ENCODE results near the gene DYNC2I2.
"Not testable (repeated sequence)": the region's sequence is repeated elsewhere in the genome, so short reads cannot be mapped to it uniquely, and the experiment has no call there.

DYNC2I2 gene
- 2.0 to 12.8 (median 11.2) reads per million in 9 experiments for total RNA-seq

GRCh38 chr9:128656416-128657343 is at the start of gene DYNC2I2:
Gene DYNC2I2, minus strand, starts transcription at chr9:128656847. Its CDS starts 121 bp downstream, at chr9:128656726.
- peak; percentile 94 to 95 (median 95) for DNase-seq
- ATAC-seq (replicated peaks), result peak; percentile 96
- peak within 1 kb of the TSS; percentile 97 to 98 for H3K27ac Mint-ChIP-seq
- peak within 1 kb of the TSS; percentile 88 to 89 for H3K4me3 Mint-ChIP-seq
- H3K36me3 Mint-ChIP-seq (ENCODE audit: insufficient read depth), result peaks cover 18% of the 10 kb centered on the region
- no peaks in the 10 kb centered on the region for H3K9me3 Mint-ChIP-seq
- H3K4me1 Mint-ChIP-seq (ENCODE audit: low read depth in 2 of 2), result peaks cover 3 to 5% of the 10 kb centered on the region in 2 donors
- no peaks in the 10 kb centered on the region for H3K27me3 Mint-ChIP-seq

GRCh38 chr9:128706045-128706444 is 49.4 kb upstream of the DYNC2I2 start:
- Mint-ChIP-seq H3K4me1 (ENCODE audit: low read depth in 2 of 2) (peaks cover 12 to 15% of the 10 kb centered on the region in 2 donors), H3K9me3 (no peaks in the 10 kb centered on the region), H3K4me3 (no peak overlapping the region), H3K36me3 (ENCODE audit: insufficient read depth) (peaks cover 4% of the 10 kb centered on the region), H3K27me3 (no peaks in the 10 kb centered on the region), H3K27ac (no peak overlapping the region)
- ATAC-seq (replicated peaks) (no peak), DNase-seq (no peak)

GRCh38 chr9:128705051-128705965 is 48.7 kb upstream of the DYNC2I2 start:
- Mint-ChIP-seq H3K4me3 (no peak overlapping the region), H3K9me3 (no peaks in the 10 kb centered on the region), H3K36me3 (ENCODE audit: insufficient read depth) (peaks cover 4% of the 10 kb centered on the region), H3K27ac (no peak overlapping the region), H3K27me3 (no peaks in the 10 kb centered on the region), H3K4me1 (ENCODE audit: low read depth in 2 of 2) (peaks cover 12 to 16% of the 10 kb centered on the region in 2 donors)
- DNase-seq (no peak), ATAC-seq (replicated peaks) (no peak)

- Mint-ChIP-seq H3K4me3 (peak overlapping the region; percentile 25 to 81), H3K27me3 (no peaks in the 10 kb centered on the region), H3K4me1 (ENCODE audit: low read depth in 2 of 2) (peaks cover 12 to 16% of the 10 kb centered on the region in 2 donors), H3K27ac (peak overlapping the region in 1 of 2 donors; percentile 22), H3K9me3 (no peaks in the 10 kb centered on the region), H3K36me3 (ENCODE audit: insufficient read depth) (peaks cover 7% of the 10 kb centered on the region)
- ATAC-seq (replicated peaks), result no peak
- no peak for DNase-seq
Observed at GRCh38 chr9:128704356-128704670, 47.7 kb upstream of the DYNC2I2 start.

GRCh38 chr9:128703616-128704355 is 47.1 kb upstream of the DYNC2I2 start:
- Mint-ChIP-seq H3K27me3 (no peaks in the 10 kb centered on the region), H3K27ac (peak overlapping the region; percentile 22 to 79), H3K36me3 (ENCODE audit: insufficient read depth) (peaks cover 7% of the 10 kb centered on the region), H3K4me3 (peak overlapping the region; percentile 81 to 89), H3K4me1 (ENCODE audit: low read depth in 2 of 2) (peaks cover 12 to 16% of the 10 kb centered on the region in 2 donors), H3K9me3 (no peaks in the 10 kb centered on the region)
- DNase-seq (no peak), ATAC-seq (replicated peaks) (no peak)

- Mint-ChIP-seq H3K27ac (peak overlapping the region; percentile 22 to 79), H3K4me1 (ENCODE audit: low read depth in 2 of 2) (peaks cover 12 to 16% of the 10 kb centered on the region in 2 donors), H3K9me3 (no peaks in the 10 kb centered on the region), H3K36me3 (ENCODE audit: insufficient read depth) (peaks cover 7% of the 10 kb centered on the region), H3K4me3 (peak overlapping the region; percentile 81 to 89), H3K27me3 (no peaks in the 10 kb centered on the region)
- DNase-seq (no peak), ATAC-seq (replicated peaks) (peak; percentile 37)
Observed at GRCh38 chr9:128702949-128703615, 46.4 kb upstream of the DYNC2I2 start.

GRCh38 chr9:128702445-128702948 is 45.9 kb upstream of the DYNC2I2 start, which contains the start of gene PKN3:
Gene PKN3, plus strand, starts transcription at chr9:128702503. Its CDS starts 413 bp downstream, at chr9:128702916.
- peaks cover 7% of the 10 kb centered on the region for H3K36me3 Mint-ChIP-seq (ENCODE audit: insufficient read depth)
- ATAC-seq (replicated peaks) (peak; percentile 92), DNase-seq (peak; percentile 85 to 88 (median 86))
- no peaks in the 10 kb centered on the region for H3K27me3 Mint-ChIP-seq
- H3K9me3 Mint-ChIP-seq, result no peaks in the 10 kb centered on the region
- peaks cover 12 to 16% of the 10 kb centered on the region in 2 donors for H3K4me1 Mint-ChIP-seq (ENCODE audit: low read depth in 2 of 2)
- H3K4me3 Mint-ChIP-seq, result peak within 1 kb of the TSS; percentile 81 to 89
- H3K27ac Mint-ChIP-seq, result peak within 1 kb of the TSS; percentile 77 to 79

- peaks cover 12% of the 10 kb centered on the region for H3K36me3 Mint-ChIP-seq (ENCODE audit: insufficient read depth)
- DNase-seq (no peak), ATAC-seq (replicated peaks) (no peak)
- no peaks in the 10 kb centered on the region for H3K9me3 Mint-ChIP-seq
- no peaks in the 10 kb centered on the region for H3K27me3 Mint-ChIP-seq
- H3K4me3 Mint-ChIP-seq, result peak overlapping the region in 1 of 2 donors; percentile 47
- peaks cover 12 to 16% of the 10 kb centered on the region in 2 donors for H3K4me1 Mint-ChIP-seq (ENCODE audit: low read depth in 2 of 2)
- H3K27ac Mint-ChIP-seq, result no peak overlapping the region
Observed at GRCh38 chr9:128701227-128701854, 44.7 kb upstream of the DYNC2I2 start.

GRCh38 chr9:128699096-128699795 is 42.6 kb upstream of the DYNC2I2 start:
- H3K36me3 Mint-ChIP-seq (ENCODE audit: insufficient read depth), result peaks cover 30% of the 10 kb centered on the region
- not testable (repeated sequence) for H3K27ac Mint-ChIP-seq; DNase-seq; H3K9me3 Mint-ChIP-seq; H3K27me3 Mint-ChIP-seq; H3K4me3 Mint-ChIP-seq; ATAC-seq (replicated peaks)
- H3K4me1 Mint-ChIP-seq (ENCODE audit: low read depth in 2 of 2), result peaks cover 12 to 16% of the 10 kb centered on the region in 2 donors

- Mint-ChIP-seq H3K27me3 (no peaks in the 10 kb centered on the region), H3K36me3 (ENCODE audit: insufficient read depth) (peaks cover 51% of the 10 kb centered on the region), H3K4me1 (ENCODE audit: low read depth in 2 of 2) (peaks cover 8 to 17% of the 10 kb centered on the region in 2 donors), H3K27ac (peak overlapping the region in 1 of 2 donors; percentile 50), H3K4me3 (no peak overlapping the region), H3K9me3 (no peaks in the 10 kb centered on the region)
- ATAC-seq (replicated peaks) (no peak), DNase-seq (no peak)
Observed at GRCh38 chr9:128696923-128697707, 40.5 kb upstream of the DYNC2I2 start.

GRCh38 chr9:128694344-128694743 is 37.7 kb upstream of the DYNC2I2 start:
- DNase-seq (no peak), ATAC-seq (replicated peaks) (no peak)
- Mint-ChIP-seq H3K4me1 (ENCODE audit: low read depth in 2 of 2) (peaks cover 16 to 23% of the 10 kb centered on the region in 2 donors), H3K27me3 (no peaks in the 10 kb centered on the region), H3K9me3 (no peaks in the 10 kb centered on the region), H3K4me3 (no peak overlapping the region), H3K27ac (no peak overlapping the region), H3K36me3 (ENCODE audit: insufficient read depth) (peaks cover 68% of the 10 kb centered on the region)

All from effector memory CD8-positive, alpha-beta T cell (primary cell).